GF-D8 (cell line): ENCODE measurements around the gene BCCIP.

Experiments used
- DNase-seq: peaks from one replicate; lab custom pipeline; 2025; lab: John Stamatoyannopoulos, UW

The BCCIP gene

GRCh38 chr10:125844751-125845221, 21.4 kb downstream of the BCCIP start:
- no peak for DNase-seq

GRCh38 chr10:125845617-125846016, 22.3 kb downstream of the BCCIP start:
- DNase-seq, result no peak

- no peak for DNase-seq
Measured at GRCh38 chr10:125846894-125847293, 23.5 kb downstream of the BCCIP start.

- DNase-seq, result no peak
Measured at GRCh38 chr10:125848371-125848770, 25.0 kb downstream of the BCCIP start.

- DNase-seq, result no peak
Measured at GRCh38 chr10:125848857-125849256, 25.5 kb downstream of the BCCIP start.

- DNase-seq, result no peak
Measured at GRCh38 chr10:125849448-125849847, 26.1 kb downstream of the BCCIP start.

GRCh38 chr10:125850766-125851731, 27.7 kb downstream of the BCCIP start:
- DNase-seq, result no peak

GRCh38 chr10:125852487-125852886, 29.1 kb downstream of the BCCIP start:
- DNase-seq, result no peak

- DNase-seq, result no peak
Measured at GRCh38 chr10:125857185-125857760, 33.9 kb downstream of the BCCIP start.

- DNase-seq, result no peak
Measured at GRCh38 chr10:125859128-125859817, 35.9 kb downstream of the BCCIP start.

GRCh38 chr10:125865120-125865519, 41.8 kb downstream of the BCCIP start:
- DNase-seq, result no peak

GRCh38 chr10:125866421-125867029, 43.2 kb downstream of the BCCIP start:
- DNase-seq, result no peak

- no peak for DNase-seq
Measured at GRCh38 chr10:125868372-125868975, 45.1 kb downstream of the BCCIP start.

GRCh38 chr10:125871338-125871737, 48.0 kb downstream of the BCCIP start:
- no peak for DNase-seq

GRCh38 chr10:125878957-125879835, 55.9 kb downstream of the BCCIP start:
- no peak for DNase-seq

- no peak for DNase-seq
Measured at GRCh38 chr10:125880719-125881118, 57.4 kb downstream of the BCCIP start.

- no peak for DNase-seq
Measured at GRCh38 chr10:125881192-125881591, 57.8 kb downstream of the BCCIP start, which contains the start of gene DHX32. Gene DHX32, minus strand, starts transcription at chr10:125881292. Its CDS starts 468 bp downstream, at chr10:125880824.

- no peak for DNase-seq
Measured at GRCh38 chr10:125882596-125882995, 59.2 kb downstream of the BCCIP start.

- no peak for DNase-seq
Measured at GRCh38 chr10:125883211-125883610, 59.9 kb downstream of the BCCIP start.
